HepG2 (cell line): ENCODE measurements around the gene SPAG7. TPM values are rescaled to one million over a fixed set of nuclear protein-coding genes. Genes with fewer than 3 reads are reported as not detected.
A peak's percentile ranks its signal among the peaks of the same experiment; 100 is the strongest.

Source experiments
- ARID2 ChIP-seq: sonication (generic); formaldehyde crosslinking; IDR thresholded peaks from 2 replicates; pipeline ENCODE4 v1.8.1; 2022; ENCODE audit warnings: mild to moderate bottlenecking, missing genetic modification reagents, borderline replicate concordance
- GABPB1 ChIP-seq: IDR thresholded peaks from 2 replicates; pipeline ENCODE4 v1.6.1; 2016; ENCODE audit warnings: mild to moderate bottlenecking, missing genetic modification reagents, moderate library complexity, missing compliant biosample characterization
- HNF1A ChIP-seq, 2 experiments: sonication (generic) in 1 of 2; formaldehyde crosslinking in 1 of 2; IDR thresholded peaks; 2 replicates each; pipeline versions ENCODE4 v1.4.0 to v1.6.1; 2016 to 2020; ENCODE audit warnings: borderline replicate concordance in 1 of 2, low read depth in 1 of 2, mild to moderate bottlenecking in 1 of 2, missing genetic modification reagents in 1 of 2
- MED1 ChIP-seq: sonication (generic); formaldehyde crosslinking; IDR thresholded peaks from 2 replicates; pipeline ENCODE4 v1.4.0; 2020; ENCODE audit warnings: missing genetic modification reagents
- MIER3 ChIP-seq: IDR thresholded peaks from 2 replicates; pipeline ENCODE4 v1.6.1; 2016; ENCODE audit warnings: missing compliant biosample characterization, borderline replicate concordance
- MXI1 ChIP-seq: IDR thresholded peaks from 3 replicates; pipeline ENCODE4 v1.6.1; 2012; ENCODE audit warnings: low read depth, low read length, inconsistent platforms, borderline replicate concordance
- POLR2A ChIP-seq, 2 experiments: IDR thresholded peaks; 2 replicates each; pipeline ENCODE4 v1.6.1; 2011; ENCODE audit warnings: low read depth in 2 of 2, low read length in 2 of 2, mild to moderate bottlenecking in 1 of 2, moderate library complexity in 1 of 2; ENCODE audit not compliant: insufficient read depth in 1 of 2
- REPIN1 ChIP-seq: sonication (generic); formaldehyde crosslinking; IDR thresholded peaks from 2 replicates; pipeline ENCODE4 v1.8.0; 2022; ENCODE audit warnings: missing genetic modification reagents, low read depth, mild to moderate bottlenecking, borderline replicate concordance
- SOX6 ChIP-seq, 2 experiments: fragments of 450-650 bp in 1 of 2; sonication (generic) in 1 of 2; formaldehyde crosslinking in 1 of 2; IDR thresholded peaks; 2 replicates each; pipeline versions ENCODE4 v1.4.0 to v1.6.1; 2017 to 2020; ENCODE audit warnings: antibody characterized with exemption in 1 of 2, mild to moderate bottlenecking in 1 of 2, missing genetic modification reagents in 1 of 2
- ZBTB7B ChIP-seq: sonication (generic); formaldehyde crosslinking; IDR thresholded peaks from 2 replicates; pipeline ENCODE4 v1.4.0; 2020; ENCODE audit warnings: missing genetic modification reagents
- ZNF280B ChIP-seq: sonication (generic); formaldehyde crosslinking; IDR thresholded peaks from 2 replicates; pipeline ENCODE4 v1.5.0; 2020; ENCODE audit warnings: missing genetic modification reagents, mild to moderate bottlenecking, borderline replicate concordance
- ZNF292 ChIP-seq: sonication (generic); formaldehyde crosslinking; IDR thresholded peaks from 2 replicates; pipeline ENCODE4 v1.8.1; 2022; ENCODE audit warnings: mild to moderate bottlenecking, low read depth, missing genetic modification reagents, borderline replicate concordance
- ZNF326 ChIP-seq: sonication (generic); formaldehyde crosslinking; IDR thresholded peaks from 2 replicates; pipeline ENCODE4 v1.4.0; 2020; ENCODE audit warnings: missing genetic modification reagents, borderline replicate concordance
- ZNF607 ChIP-seq: sonication (generic); formaldehyde crosslinking; IDR thresholded peaks from 2 replicates; pipeline ENCODE4 v1.5.1; 2020; ENCODE audit warnings: missing genetic modification reagents, mild to moderate bottlenecking, borderline replicate concordance
- ZNF614 ChIP-seq: IDR thresholded peaks from 2 replicates; pipeline ENCODE4 v1.6.1; 2018; ENCODE audit warnings: missing biosample characterization, missing genetic modification reagents, inconsistent platforms, borderline replicate concordance
- ZNF710 ChIP-seq: sonication (generic); formaldehyde crosslinking; IDR thresholded peaks from 2 replicates; pipeline ENCODE4 v1.5.0; 2020; ENCODE audit warnings: mild to moderate bottlenecking, missing genetic modification reagents, borderline replicate concordance
- polyA plus RNA-seq, 8 experiments: library from polyadenylated mRNA; depleted of rRNA in 3 of 8; stranded (reverse) in 7 of 8; unstranded in 1 of 8; fragments of >200 nt; fragmentation: Illumina TruSeq in 4 of 8; extraction: Trizol in 4 of 8; gene quantifications; 2 replicates each; pipeline versions ENCODE4 v1.2.1 to v1.2.3, GENCODE V29; 2011 to 2016; ENCODE audit warnings: low read depth in 4 of 8, missing spikeins in 1 of 8, mixed read lengths in 1 of 8; ENCODE audit not compliant: insufficient read depth in 1 of 8
- total RNA-seq, 5 experiments: library from RNA; depleted of rRNA; stranded (reverse); fragments of >200 nt; fragmentation: Illumina TruSeq; extraction: Trizol; gene quantifications; 2 replicates each; pipeline ENCODE4 v1.2.3, GENCODE V29; 2016; ENCODE audit warnings: low read depth in 1 of 5

The SPAG7 gene
- total and polyA plus RNA-seq, 2 of the 13 experiments (the other 11 are each of a cell fraction or from before 2014, with no cell fraction given) = 51.0 to 59.0 TPM

GRCh38 chr17:4998732-4999429 is 31.3 kb upstream of the SPAG7 start (continued):
- TF ChIP-seq ZNF280B (no peak), ZBTB7B (peak; percentile 92), SOX6 (IDR thresholded peaks at IDR 0.05) (no peak), SOX6 (CRISPR knock-in tag; IDR thresholded peaks at IDR 0.05) (peak; percentile 87), MIER3 (CRISPR knock-in tag) (peak; percentile 79), MED1 (CRISPR knock-in tag) (peak; percentile 89), ZNF326 (CRISPR knock-in tag) (0 out of 2 replicates have a peak, but pooled peaks have one; percentile 39), POLR2A (IDR thresholded peaks at IDR 0.05; ENCODE audit: insufficient read depth in 1 of 2, low read depth in 2 of 2, low read length in 2 of 2) (peak; percentile 63 to 66), GABPB1 (CRISPR knock-in tag) (peak; percentile 61), ZNF292 (CRISPR knock-in tag) (0 out of 2 replicates have a peak, but pooled peaks have one; percentile 36), ZNF710 (peak; percentile 77), MXI1 (peak; percentile 46; the same call in 1 of the 3 replicates), HNF1A (IDR thresholded peaks at IDR 0.05; ENCODE audit: low read depth) (no peak; the same call in 1 of the 2 replicates), HNF1A (CRISPR knock-in tag; IDR thresholded peaks at IDR 0.05; ENCODE audit: borderline replicate concordance) (peak; percentile 57; the same call in 1 of the 2 replicates), ARID2 (0 out of 2 replicates have a peak, but pooled peaks have one; percentile 23), ZNF614 (CRISPR knock-in tag) (peak; percentile 71; the same call in 1 of the 2 replicates), ZNF607 (CRISPR knock-in tag) (peak; percentile 6; the same call in 1 of the 2 replicates), REPIN1 (CRISPR knock-in tag) (peak; percentile 61; the same call in 1 of the 2 replicates)
